Jurkat, Clone E6-1 (cell line): ENCODE measurements around the gene DENND2A.
"Not testable (repeated sequence)": the region's sequence is repeated elsewhere in the genome, so short reads cannot be mapped to it uniquely, and the experiment has no call there.

Experiments
- DNase-seq: peaks from one replicate; pipeline ENCODE4 v3.0.0-alpha.2; 2011; ENCODE audit warnings: low read depth, low spot score
- H3K4me3 ChIP-seq: 2 replicates; pipeline ENCODE4 v1.5.1; 2011; ENCODE audit warnings: mild to moderate bottlenecking, low read length, control low read depth, moderate library complexity

Gene DENND2A

GRCh38 chr7:140654661-140655060 is 14.0 kb upstream of the DENND2A start:
- DNase-seq, result no peak
- no peak overlapping the region for H3K4me3 ChIP-seq

GRCh38 chr7:140654109-140654387 is 13.4 kb upstream of the DENND2A start:
- no peak overlapping the region for H3K4me3 ChIP-seq
- DNase-seq, result no peak

- DNase-seq, result no peak
- H3K4me3 ChIP-seq, result no peak overlapping the region
Measured at GRCh38 chr7:140653319-140654108, 12.9 kb upstream of the DENND2A start.

GRCh38 chr7:140650367-140650766 is 9.8 kb upstream of the DENND2A start:
- no peak overlapping the region for H3K4me3 ChIP-seq
- DNase-seq, result no peak

- no peak overlapping the region for H3K4me3 ChIP-seq
- DNase-seq, result no peak
Measured at GRCh38 chr7:140649556-140650205, 9.1 kb upstream of the DENND2A start.

- H3K4me3 ChIP-seq, result no peak overlapping the region
- DNase-seq, result no peak
Measured at GRCh38 chr7:140646931-140647647, 6.5 kb upstream of the DENND2A start.

- H3K4me3 ChIP-seq, result no peak overlapping the region
- DNase-seq, result no peak
Measured at GRCh38 chr7:140645166-140645900, 4.7 kb upstream of the DENND2A start.

- not testable (repeated sequence) for DNase-seq, H3K4me3 ChIP-seq
Measured at GRCh38 chr7:140644761-140645160, 4.1 kb upstream of the DENND2A start.

- no peak for DNase-seq
- H3K4me3 ChIP-seq, result no peak overlapping the region
Measured at GRCh38 chr7:140643416-140643815, 2.8 kb upstream of the DENND2A start.

GRCh38 chr7:140641524-140642195 is 1.0 kb upstream of the DENND2A start:
- H3K4me3 ChIP-seq, result no peak overlapping the region
- no peak for DNase-seq

GRCh38 chr7:140640060-140640637 is 464 bp downstream of the DENND2A start:
- DNase-seq, result no peak

GRCh38 chr7:140639366-140640053 is 1.1 kb downstream of the DENND2A start:
- H3K4me3 ChIP-seq, result no peak overlapping the region
- no peak for DNase-seq

More at GRCh38 chr7:140640060-140640637, 464 bp downstream of the DENND2A start:
- no peak overlapping the region for H3K4me3 ChIP-seq

GRCh38 chr7:140638173-140638791 is 2.3 kb downstream of the DENND2A start:
- H3K4me3 ChIP-seq, result no peak overlapping the region
- no peak for DNase-seq

GRCh38 chr7:140637400-140637799 is 3.2 kb downstream of the DENND2A start:
- H3K4me3 ChIP-seq, result no peak overlapping the region
- DNase-seq, result no peak

GRCh38 chr7:140635816-140636215 is 4.8 kb downstream of the DENND2A start:
- no peak overlapping the region for H3K4me3 ChIP-seq
- no peak for DNase-seq

GRCh38 chr7:140635345-140635744 is 5.3 kb downstream of the DENND2A start:
- H3K4me3 ChIP-seq, result no peak overlapping the region
- DNase-seq, result no peak

GRCh38 chr7:140631602-140632001 is 9.0 kb downstream of the DENND2A start:
- H3K4me3 ChIP-seq, result no peak overlapping the region
- DNase-seq, result no peak

- no peak overlapping the region for H3K4me3 ChIP-seq
- no peak for DNase-seq
Measured at GRCh38 chr7:140631021-140631420, 9.6 kb downstream of the DENND2A start.
